ENCODE measurements around the gene LCORL. TPM values are rescaled to one million over a fixed set of nuclear protein-coding genes. Genes with fewer than 3 reads are reported as not detected.
A peak's percentile ranks its signal among the peaks of the same experiment; 100 is the strongest.
"Not testable (repeated sequence)": the region's sequence is repeated elsewhere in the genome, so short reads cannot be mapped to it uniquely, and the experiment has no call there.

LCORL gene
- total RNA-seq, 1 donor from 2014 or later: 11.0 TPM

- no peak for DNase-seq (ENCODE audit: low read depth in 2 of 2)
Observed at GRCh38 chr4:17859793-17860406, 161.7 kb downstream of the LCORL start.

GRCh38 chr4:17854036-17854435, 167.5 kb downstream of the LCORL start:
- DNase-seq (ENCODE audit: low read depth in 2 of 2): no peak

GRCh38 chr4:17851959-17852358, 169.6 kb downstream of the LCORL start:
- DNase-seq (ENCODE audit: low read depth in 2 of 2): no peak

- not testable (repeated sequence) for DNase-seq (ENCODE audit: low read depth in 2 of 2)
Observed at GRCh38 chr4:17850295-17850694, 171.3 kb downstream of the LCORL start.

DNA sequence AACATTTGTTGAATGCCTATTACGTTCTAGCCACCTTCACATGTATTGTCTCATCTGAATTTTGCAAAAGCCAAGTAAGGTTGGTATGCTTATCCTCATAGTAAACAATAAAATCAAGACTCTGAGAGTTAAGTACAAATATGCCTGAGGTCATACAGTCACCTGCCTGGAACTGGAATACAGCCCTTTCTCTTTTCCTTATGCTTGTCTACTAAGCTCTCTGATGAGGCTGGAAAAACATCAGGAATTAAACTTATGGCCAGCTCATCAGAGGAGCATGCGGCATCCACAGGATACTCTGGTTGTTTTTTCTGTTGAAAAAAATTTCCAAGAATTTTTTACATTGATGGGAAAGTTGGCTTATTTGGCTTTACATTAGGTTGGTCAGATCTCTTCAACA, 175.3 kb downstream of the LCORL start:
- peak in 1 of 2 donors; percentile 8 for DNase-seq (ENCODE audit: low read depth in 2 of 2)

- DNase-seq (ENCODE audit: low read depth in 2 of 2): no peak
Observed at GRCh38 chr4:17823871-17824669, 197.5 kb downstream of the LCORL start.

DNA sequence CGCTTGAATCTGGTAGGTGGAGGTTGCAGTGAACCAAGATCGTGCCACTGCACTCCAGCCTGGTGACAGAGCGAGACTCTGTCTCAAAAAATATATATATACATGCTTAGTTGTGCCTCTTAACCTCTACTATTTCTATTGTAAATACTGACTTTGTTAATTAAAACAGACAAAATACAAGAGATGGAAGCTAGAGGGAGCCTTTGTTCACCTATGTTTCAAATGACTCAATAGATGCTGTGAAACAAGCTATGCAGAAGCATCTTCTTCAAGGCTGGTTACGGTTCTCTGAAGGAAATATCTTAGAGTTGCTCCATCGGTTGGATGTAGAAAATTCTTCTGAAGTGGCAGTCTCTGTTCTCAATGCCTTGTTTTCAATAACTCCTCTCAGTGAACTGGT, 204.5 kb downstream of the LCORL start:
- peak; percentile 40 to 62 for DNase-seq (ENCODE audit: low read depth in 2 of 2)

DNA sequence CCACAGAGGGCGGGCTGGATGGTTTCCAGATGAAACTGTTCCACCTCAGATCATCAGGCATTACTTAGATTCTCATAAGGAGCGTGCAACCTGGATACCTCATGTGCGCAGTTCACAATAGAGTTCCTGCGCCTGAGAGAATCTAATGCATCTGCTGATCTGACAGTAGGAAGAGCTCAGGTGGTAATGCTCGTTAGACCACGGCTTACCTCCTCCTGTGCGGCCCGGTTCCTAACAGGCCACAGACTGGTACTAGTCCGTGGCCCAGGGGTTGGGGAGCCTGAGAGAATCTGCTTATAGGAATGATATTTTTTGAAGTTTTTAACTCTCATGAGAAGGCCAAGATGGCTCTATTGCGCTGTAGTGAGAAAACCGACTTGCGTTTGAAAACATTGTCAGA, 205.4 kb downstream of the LCORL start:
- DNase-seq (ENCODE audit: low read depth in 2 of 2): no peak

DNA sequence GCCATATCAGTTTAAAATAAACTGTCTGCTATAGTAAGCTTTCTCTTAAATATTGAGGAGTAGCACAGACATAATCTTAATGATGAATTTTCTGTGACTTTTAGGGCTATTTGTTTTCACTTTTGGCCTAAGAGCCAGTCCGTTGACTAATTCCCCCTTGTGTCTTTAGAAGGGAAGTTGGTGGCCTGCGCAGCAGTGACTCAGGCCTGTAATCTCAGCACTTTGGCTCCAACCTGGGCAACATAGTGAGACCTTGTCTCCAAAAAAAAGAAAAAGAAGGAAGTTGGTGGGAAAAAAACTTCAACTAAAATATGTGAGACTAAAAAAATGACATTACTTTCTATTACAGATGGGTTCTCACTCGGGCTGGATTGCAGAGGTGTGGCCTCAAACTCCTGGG, 207.4 kb downstream of the LCORL start:
- DNase-seq (ENCODE audit: low read depth in 2 of 2): peak; percentile 38 to 75

DNA sequence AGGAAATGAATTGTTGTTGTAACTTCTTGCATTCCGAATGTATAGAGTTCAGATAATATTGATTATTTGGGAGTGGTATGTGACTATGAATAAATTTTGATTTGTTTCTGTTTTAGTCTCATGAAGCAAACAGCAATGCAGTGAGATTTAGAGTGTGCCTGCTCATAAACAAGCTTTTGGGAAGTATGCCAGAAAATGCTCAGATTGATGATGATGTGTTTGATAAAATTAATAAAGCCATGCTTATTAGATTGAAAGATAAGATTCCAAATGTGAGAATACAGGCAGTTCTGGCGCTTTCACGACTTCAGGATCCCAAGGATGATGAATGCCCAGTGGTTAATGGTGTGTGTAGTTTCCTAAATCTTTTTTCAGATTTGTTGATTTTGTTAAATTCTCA, 208.8 kb downstream of the LCORL start:
- DNase-seq (ENCODE audit: low read depth in 2 of 2): peak in 1 of 2 donors; percentile 24

DNA sequence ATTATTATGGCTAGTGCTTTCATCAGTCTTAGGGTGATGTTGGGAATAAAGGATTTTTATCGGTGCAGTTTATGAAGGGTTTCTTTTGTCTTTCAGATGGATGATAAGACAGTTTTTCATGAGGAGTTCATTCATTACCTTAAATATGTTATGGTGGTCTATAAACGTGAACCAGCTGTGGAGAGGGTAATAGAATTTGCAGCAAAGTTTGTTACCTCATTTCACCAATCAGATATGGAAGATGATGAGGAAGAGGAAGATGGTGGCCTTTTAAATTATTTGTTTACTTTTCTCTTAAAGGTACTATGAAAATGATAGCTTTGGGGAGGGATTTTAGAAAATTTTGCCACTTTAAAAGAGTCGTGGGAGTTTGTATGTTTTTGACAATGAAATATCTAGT, 209.4 kb downstream of the LCORL start:
- DNase-seq (ENCODE audit: low read depth in 2 of 2): no peak

DNA sequence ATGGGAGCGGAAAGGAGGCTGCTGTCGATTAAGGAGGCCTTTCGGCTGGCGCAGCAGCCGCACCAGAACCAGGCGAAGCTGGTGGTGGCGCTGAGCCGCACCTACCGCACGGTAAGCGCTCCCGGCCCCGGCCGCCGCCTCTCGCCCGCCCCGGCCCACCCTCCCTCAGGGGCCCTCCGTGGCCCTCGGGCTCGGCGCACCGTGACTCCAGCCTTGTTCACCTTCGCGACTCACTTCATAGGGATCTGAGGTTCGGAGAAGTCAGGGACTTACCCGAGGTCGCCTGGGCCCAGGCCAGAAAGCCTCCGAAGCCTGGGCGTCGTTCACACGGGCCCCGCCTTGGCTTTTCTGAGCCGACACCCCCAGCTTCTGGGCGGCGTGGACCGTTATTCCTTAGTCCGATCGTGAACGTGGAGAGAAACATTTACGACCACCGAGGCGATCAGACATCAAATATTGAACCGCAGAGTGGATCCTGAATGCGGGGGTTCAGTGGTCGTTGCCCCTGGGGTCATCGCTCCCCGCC, 210.4 kb downstream of the LCORL start:
- no peak for DNase-seq (ENCODE audit: low read depth in 2 of 2)

DNA sequence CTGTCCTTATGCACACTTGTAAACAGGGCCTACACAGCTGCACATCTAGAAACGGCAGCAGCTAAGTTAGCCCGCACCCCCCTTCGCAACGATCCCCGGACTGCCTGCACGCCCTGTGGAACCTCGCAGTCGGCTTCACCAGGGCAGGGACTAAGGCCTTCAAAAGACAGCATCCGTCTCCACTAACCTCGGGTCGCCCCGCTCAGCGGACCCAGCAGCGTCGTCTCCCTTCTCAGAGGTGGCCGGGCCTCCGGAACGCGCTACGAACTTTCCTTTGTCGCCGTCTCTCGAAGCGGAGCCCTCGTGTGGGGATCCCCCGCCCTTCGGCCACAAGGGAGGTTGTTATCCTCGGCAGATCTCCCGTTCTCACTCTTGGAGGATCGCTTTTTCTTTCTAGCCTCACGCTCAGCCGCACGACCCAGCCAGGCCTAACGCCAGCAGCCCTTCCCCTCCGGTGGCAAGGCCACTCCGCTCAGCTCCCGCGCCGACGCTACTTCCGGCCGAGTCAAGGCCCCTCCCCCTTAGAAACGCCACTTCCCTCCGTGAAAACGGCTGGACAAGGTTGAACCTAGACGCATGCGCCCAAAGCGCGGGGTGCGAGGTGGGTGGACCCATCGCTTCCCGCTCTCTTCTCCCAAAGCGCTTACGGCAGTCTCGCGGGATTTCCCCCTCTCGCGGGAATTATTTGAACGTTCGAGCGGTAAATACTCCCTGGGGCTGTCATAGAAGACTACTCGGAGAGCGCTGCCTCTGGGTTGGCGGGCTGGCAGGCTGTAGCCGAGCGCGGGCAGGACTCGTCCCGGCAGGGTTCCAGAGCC, 211.1 kb downstream of the LCORL start, which contains the start of the genes DCAF16 and NCAPG:
DCAF16 (minus strand) TSS at position 498 of the 818 bp plus-strand sequence. CDS start 6,616 bp downstream, outside the sequence.
NCAPG (plus strand) TSS at position 720 of the 818 bp plus-strand sequence. CDS start 99 bp downstream, outside the sequence.
- DNase-seq (ENCODE audit: low read depth in 2 of 2): peak; percentile 99

- no peak for DNase-seq (ENCODE audit: low read depth in 2 of 2)
Observed at GRCh38 chr4:17809667-17810066, 211.9 kb downstream of the LCORL start.

DNA sequence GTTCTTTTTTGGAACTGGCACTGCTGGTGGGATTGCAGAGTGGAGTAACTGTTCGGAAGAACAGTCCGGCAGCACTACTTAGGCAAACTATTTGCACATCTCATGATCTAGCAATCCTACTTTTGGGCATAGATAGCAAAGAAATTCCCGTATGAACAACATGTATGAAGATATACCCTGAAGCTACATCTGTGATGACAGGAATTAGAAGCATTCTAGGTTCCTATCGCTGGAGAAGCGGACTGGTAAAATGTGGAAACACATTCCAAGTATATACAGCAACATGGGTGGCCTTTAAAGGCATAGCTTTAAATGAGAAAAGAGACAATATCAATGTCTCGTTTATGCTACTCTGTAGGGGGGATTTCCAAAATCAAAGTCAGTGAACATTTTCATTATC, 214.1 kb downstream of the LCORL start:
- no peak for DNase-seq (ENCODE audit: low read depth in 2 of 2)

GRCh38 chr4:17805580-17806155, 215.9 kb downstream of the LCORL start:
- DNase-seq (ENCODE audit: low read depth in 2 of 2): no peak

DNA sequence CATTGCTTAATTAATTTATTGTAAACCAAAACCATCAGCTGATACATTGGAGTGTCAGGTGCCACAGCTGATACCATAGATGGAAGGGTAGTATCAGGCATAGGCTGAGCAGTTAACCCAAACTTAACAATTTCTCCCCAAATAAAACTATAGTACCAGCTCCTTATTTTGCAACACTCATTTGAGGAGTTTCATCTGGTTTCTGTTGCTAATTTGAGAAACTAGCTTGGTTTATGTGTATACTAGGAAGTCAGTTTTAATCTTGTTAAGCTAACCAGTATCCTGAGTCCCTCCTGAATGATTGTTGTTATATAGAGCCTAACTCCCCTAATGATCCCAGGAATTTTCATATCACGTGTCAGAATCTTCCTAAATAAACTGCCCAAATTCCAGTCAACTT, 223.7 kb downstream of the LCORL start:
- DNase-seq (ENCODE audit: low read depth in 2 of 2): no peak

DNA sequence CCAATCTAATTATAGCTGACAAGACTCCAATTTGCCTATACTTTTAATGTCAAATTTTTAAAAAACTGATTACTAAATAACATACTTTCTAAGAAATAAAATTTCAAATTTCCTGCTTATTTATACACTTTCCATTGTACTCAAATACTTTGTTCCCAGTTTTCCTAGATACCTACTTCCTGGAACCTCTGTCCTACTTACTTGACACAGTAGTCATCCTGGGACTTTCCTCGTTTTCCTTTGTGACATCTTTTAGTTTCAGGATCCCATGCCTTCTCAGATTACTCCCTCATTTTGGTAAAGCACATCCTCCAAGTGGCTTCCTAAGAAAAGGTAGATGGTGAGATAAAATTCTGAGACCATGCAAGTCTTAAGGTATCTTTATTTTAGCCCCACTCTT, 226.8 kb downstream of the LCORL start:
- no peak for DNase-seq (ENCODE audit: low read depth in 2 of 2)
